GM12891 (cell line): ENCODE data around the gene PDLIM4.

Experiments used
- PAX5 ChIP-seq: IDR thresholded peaks from 2 replicates; pipeline ENCODE4 v1.6.1; 2011; ENCODE audit warnings: low read length, moderate library complexity, mild to moderate bottlenecking; ENCODE audit not compliant: insufficient read depth, severe bottlenecking
- POLR2A ChIP-seq: IDR thresholded peaks from 2 replicates; pipeline ENCODE4 v1.6.1; 2011; ENCODE audit warnings: low read depth, low read length, control low read depth
- POLR2AphosphoS5 ChIP-seq: IDR thresholded peaks from 2 replicates; pipeline ENCODE4 v1.6.1; 2011; ENCODE audit warnings: low read depth, low read length, control low read depth
- SPI1 ChIP-seq: IDR thresholded peaks from 2 replicates; pipeline ENCODE4 v1.6.1; 2011; ENCODE audit warnings: low read depth, low read length, control low read depth

GRCh38 chr5:132315529-132316067 lies 58.1 kb downstream of the PDLIM4 start:
- no peak for TF ChIP-seq POLR2A
- no peak for TF ChIP-seq SPI1
- no peak for TF ChIP-seq PAX5
- TF ChIP-seq POLR2AphosphoS5: no peak
